ENCODE data around the gene PNMA1.

PNMA1 gene

DNA sequence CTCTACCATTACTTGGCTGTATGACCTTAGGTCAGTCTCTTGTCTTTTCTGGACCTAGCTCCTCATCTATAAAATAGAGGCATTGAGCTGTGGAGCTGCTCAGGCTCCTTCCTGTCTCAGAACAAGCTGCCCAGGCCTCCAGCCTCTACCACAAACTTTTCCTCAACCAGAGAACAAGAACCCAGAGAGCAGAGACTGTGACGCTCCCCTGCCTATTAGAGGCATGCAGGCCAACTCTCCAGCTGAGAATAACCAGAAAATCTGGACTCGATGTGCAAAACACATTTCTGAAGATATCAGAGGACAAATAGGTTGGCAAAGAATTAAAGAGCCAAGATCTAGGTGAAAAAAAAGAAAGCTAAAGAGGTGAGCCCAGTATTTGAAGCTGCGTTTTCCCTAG is 17.8 kb upstream of the PNMA1 start:
- no peak for DNase-seq

DNA sequence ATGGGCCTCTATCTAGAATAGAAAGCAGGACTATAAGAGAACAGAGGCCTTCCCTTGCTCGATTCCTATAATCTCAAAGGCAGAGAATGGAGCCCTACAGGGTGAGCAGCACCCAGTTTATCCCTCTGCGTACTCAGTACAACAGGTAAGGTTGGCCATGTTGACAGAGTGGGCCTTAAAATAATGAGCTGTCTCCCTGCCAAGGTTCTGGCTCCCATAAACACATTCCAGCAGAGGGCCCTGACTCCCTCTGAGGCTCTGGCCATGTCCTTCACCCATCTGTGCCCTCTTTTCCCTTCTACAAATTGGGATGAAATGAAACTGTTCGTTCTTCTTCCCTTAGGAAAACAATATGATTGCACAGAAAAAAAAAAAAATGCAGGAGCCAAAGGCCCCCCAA is 16.9 kb upstream of the PNMA1 start:
- DNase-seq = no peak

DNA sequence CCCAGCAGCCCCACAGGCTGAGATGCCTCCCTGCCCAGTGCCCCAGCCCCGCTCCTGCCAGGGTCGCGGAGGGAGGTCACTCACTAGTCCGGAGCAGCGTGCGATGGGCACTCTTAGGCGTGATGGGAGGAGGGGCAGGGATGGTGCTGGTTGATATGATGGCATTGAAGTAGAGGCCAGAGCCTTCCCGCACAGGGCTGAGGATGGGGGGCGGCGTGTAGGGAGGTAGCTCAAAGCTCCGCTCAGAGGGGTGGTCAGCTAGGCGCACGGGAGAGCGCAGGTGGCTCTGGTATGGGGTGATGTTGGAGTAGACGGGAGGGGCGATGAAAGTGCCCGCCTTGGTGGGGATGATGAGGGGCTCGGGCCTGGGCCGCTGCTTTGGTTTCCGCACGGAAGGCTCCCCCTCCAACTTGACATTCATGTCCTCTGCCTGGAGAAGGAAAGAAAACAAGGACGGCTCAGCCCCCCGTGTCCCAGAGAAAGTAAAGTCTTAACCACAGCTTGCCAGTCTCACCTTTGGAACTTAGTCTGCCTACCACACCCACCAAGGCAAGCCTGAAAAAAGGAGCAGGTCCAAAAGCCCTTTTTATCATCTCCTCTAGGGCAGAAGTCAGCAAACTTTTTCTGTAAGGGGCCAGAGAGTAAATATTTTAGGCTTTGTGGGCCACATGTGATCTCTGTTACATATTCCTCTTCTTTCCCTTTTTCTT is 15.5 kb upstream of the PNMA1 start:
- no peak for DNase-seq

DNA sequence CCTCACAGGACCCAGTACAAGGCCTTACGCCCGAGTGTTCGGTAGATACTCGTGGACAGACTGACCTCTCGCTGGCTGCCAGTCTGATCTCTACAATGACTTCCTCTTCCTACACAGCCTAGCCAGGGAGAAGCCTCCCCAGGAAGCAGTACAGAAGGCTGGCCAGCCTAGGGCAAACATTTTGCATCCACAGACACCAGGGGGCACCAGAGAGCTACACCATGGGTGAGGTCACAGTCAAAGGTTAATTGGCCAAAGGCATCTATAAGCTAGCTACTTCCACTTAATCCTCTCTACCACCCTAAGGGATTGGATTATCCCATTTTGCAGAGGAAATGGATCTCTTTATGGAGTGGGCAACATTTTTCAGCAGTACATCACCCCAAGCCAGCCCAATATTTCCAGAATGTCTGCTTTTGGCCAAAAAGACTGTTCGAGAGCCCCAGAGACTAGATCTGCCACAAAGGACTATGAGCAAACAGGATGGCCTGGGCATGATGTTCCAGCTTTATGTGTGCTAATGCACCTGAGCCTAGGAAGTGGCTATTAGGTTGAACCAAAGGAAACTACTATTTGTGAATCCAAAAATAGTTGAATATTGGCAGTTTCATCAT is 14.6 kb upstream of the PNMA1 start:
- DNase-seq = peak; percentile 87

DNA sequence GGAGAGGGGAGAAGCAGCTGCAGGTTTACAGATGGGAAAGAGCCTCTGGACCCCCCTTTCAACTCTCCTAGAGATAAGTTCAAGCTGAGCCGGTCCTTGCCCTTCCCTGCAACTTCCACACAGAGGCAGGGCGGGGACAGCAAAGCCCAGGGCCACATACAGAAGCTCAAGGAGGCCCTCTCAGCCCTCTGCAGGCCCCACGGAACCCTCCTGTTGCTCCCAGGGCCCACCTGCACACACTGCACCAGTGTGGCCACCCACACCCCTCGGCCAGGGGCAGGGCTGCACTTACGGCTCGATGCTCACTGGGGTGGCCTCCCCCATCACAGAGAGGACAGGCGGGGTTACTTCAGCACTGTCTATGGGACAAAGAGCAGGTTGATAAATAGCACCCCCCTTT is 13.0 kb upstream of the PNMA1 start:
- DNase-seq = no peak

DNA sequence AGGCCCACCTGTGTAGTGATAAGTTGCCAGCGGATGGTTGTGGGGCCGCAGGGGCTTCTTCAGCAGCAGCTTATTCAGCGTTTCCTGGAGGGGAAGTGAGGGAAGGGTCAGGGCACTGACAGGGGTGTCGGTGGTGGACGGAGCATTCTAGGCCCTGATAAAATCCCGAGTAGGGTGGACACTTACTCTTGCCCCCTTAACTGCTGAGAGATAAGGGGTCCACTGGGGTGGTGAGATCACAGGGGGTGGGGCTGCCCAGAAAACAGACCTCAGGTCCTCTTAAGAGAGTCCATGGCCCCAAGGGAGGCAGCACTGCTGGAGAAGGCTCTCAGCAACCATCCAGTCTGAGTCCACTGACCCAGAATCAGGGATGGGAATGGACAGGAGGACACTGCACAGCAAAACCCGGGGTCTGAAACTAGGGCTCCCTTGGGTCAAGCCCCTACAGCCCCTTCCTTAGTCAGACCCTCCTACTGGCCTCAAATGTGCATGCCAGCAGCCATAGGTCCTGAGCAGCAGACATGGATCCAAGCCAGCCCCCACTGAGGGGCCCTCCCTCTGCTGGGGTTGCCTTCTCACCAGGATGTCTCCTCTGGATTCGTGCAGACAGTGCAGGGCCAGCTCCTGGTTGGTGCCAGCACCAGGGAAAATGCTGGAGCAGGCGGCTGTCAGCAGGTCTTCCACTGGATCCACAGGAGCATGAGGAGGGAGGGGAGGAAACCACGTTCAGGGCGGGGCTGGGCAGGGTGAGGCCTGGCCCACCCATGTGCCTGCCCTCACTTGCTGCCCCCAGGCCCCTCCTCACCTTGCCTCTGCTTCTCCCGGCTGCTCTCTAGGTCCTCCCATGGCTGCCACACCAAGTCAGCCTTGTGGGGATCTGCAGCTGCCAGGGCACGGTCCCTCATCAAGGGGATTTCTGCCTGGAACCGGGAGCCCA is 12.1 kb upstream of the PNMA1 start:
- DNase-seq = no peak

DNA sequence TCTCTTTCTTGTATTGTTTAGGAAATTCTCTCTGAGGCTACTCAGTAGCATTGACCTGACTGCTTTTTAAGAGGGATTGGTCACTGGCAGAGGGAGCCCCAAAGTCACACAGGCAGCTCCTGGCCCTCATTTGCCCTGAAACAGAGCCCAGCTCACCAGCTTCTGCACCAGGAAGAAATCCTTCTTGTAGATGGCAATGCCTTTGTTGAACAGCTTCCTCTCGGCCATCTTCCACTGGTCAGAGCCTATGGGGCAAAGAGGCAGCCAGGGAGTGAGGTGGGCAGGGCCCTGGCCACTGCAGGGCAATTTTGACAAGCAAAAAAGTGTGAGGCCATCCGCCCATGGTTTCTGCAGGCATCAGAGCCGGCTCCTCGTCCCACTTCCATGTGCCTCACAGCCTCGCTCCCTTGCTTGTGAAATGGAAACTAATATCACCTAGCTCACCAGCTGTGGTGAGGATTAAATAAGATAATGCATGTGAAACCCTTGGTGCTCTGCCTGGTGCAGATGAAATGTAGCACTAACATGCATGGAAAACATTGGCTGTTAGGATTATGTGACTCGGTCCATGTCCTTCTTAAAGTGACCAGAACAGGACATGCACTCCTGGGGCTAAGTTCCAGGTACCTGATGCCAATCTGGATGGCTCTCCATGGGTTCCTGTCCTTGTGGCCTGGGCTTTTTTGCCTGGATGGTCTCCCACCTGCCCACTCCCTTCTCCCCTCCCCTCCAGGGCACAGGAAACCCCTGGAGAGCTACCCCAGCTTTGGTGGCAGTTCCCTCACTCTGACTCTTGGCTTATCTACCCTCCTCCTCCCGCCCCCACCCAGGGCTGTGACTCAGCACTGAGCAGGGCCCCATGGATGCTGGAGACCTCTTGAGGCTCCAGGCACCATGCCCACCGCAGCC is 11.2 kb upstream of the PNMA1 start:
- DNase-seq = no peak

DNA sequence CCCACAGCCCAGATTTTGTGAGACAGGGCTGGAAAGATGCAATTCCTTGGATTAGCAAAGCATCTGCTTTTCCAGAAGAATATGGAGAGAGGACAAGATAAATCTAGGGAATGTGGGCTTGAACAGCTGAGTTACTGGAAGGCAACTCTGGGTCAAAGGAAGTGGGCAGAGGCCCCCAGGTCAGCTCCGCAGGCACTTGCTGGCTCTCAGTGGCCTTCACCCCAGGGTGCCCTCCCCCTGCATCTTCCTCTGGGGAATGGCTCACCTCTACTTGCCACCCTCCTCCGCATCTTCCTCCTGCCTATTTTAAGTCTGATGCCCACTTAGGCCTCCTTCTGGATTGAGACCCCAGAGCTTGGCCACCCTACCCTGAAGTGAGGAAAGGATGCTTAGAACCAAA is 10.5 kb upstream of the PNMA1 start:
- no peak for DNase-seq

DNA sequence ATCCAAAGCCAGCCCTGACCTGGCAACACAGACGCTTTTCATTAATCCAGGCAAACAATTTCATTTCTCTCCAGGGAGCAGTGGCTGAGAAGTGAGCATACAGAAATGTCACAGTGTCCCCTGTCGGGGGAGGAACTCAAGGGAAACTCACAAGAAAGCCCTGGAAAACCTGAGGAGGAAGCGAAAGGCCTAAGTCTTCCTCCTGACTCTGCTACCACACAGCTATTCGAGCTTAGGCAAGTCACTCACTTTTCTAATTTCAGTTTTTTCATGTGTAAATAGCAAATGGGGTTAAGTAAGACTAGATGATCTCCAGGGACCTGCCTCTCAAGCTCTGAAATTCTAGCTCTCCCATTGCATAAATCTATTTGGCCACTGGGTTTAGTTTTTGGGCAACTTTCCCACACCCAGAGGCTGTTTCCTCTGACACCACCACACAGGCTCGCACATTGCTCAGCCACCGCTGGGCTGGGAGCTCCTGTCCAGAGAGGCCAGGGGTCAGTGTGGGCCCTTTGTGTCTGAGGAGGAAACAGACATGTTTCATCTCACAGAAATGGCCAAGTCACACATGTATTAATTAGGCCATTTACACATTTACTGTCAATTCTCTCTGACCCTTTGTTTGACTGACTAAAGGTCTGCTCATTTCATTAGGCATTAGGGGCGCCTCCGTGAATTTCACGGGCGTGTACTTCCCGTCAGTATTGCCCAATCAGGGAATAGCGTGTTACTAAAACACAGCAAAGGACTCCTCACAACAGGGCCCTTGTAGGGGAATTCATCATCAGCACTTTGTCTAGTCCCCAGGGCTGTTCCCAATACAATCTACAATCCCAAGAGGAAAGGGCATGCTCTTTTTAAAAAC is 9.8 kb upstream of the PNMA1 start:
- no peak for DNase-seq

DNA sequence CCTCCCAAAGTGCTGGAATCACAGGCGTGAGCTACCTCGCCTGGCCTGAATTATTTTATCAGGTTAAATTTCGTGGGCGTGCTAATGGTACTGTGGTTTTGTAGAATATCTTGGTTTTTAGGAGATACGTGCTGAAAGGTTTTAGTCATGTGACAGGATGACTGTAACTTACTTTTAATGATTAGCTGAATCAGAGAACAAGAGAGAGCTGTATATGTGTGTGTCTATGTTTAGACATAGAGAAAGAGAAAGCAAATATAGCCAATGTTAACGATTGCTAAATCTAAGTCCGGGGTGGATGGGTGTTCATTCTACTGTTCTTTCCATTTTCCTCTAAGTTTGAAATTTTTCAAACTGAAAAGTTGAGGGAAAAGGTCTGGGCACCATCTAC is 9.2 kb upstream of the PNMA1 start:
- DNase-seq = no peak

DNA sequence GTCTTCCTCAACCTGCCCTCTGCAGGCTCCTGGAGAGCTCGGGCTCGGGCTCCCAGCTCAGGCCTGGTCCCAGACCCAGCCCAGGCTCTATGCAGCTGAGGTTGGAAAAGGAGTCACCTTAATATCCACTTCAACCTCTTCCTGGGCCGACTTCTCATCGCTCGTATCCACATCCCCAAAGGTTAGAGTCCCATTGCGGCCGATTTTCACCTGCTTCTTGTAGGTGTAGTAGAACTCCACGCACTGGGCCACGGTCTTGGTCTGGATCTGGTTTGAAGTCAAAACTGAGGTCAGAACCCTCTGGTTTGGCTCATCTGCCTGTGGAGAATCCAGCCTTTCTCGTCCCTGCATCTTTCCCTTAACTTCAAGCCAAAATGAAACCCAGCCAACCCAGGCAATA is 8.4 kb upstream of the PNMA1 start:
- DNase-seq = no peak

DNA sequence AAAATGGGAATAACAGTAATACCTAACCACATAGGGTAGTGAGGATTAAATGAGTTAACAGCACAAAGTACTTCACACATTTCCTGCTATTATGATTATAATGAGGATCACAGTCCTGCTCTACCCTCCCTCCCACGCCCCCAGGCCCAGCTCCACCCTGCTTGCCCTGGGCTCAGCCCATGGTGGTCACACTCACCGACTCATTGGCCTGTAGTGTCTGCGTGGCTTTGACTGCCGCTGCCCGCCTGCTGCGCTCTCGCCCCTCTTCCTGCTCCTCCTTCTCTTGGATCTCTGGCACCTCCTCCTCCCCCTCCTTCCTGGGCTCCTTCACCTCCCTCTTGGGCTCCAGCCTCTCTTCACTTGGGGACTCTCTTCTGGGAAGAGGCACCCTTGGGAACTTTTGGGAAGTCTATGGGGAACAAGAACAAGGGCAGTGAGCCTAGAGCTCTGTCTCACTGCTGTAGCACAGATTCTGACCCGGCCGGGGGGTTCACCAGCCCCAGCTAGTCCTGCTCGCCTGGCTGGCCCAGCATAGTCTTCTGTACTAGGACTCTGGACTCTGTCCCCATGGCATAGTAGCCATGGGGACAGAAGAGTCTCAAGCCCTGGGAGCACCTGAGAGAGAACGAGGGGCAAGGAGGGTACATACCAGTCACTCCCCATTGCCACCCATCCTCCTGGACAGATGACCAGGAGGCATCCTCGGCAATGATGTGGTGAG is 7.1 kb upstream of the PNMA1 start:
- no peak for DNase-seq

DNA sequence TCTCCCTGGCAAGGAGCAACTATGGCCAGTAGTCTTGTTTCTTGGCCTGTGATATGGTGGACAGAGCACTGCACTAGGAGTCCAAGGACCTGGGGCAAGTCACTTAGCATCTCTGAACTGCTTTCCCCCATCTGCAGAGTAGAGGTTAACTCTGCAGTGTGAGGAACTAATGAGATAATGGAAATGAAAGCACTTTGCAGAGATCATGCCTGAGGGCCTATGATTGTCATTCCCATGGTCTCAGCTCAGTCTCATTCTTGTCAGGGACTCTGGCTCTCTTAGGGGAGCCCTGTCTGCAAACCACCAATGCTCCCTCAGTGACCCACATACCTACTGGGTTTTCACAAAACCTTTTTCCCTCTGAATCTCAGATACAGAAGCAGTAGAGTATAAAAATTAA is 6.5 kb upstream of the PNMA1 start:
- no peak for DNase-seq

DNA sequence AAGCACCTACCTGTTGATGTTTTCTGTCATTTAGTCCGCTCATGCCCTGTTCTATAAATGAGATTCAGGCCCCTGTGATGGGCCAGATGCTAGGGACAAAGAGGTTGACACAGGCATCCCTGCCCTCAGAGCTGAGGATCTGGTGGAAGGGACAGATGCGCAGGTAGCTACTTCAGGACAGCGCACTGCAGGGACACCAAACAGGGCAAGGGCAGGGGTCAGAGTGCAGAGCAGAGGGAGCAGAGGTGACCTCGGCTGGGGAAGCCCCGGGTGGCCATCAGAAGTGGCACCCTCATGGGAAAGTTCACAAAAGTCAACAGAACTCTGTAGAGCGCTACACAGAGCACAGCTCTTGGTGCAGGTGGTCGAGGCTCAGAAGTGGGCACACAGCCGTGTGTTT is 5.6 kb upstream of the PNMA1 start:
- DNase-seq = no peak

DNA sequence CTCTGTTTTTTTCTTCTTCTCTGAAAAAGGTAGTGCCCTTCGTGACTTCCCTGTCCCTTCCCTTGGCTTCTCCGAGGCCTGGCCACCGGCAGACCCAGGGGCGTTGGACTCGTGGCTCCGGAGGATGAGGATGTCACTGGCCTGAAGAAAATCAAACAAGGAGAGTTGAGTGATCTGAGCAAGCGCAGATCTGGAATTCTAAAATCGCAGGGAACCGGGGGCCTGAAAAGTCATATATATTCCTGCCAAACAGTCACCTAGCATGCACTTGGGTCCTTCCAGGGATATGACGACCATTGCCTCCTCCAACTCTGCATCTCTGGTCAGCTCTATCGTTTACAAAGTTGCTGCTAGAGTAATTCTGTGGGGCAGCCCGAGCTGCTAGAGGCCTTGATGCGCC is 5.2 kb upstream of the PNMA1 start:
- DNase-seq = no peak

DNA sequence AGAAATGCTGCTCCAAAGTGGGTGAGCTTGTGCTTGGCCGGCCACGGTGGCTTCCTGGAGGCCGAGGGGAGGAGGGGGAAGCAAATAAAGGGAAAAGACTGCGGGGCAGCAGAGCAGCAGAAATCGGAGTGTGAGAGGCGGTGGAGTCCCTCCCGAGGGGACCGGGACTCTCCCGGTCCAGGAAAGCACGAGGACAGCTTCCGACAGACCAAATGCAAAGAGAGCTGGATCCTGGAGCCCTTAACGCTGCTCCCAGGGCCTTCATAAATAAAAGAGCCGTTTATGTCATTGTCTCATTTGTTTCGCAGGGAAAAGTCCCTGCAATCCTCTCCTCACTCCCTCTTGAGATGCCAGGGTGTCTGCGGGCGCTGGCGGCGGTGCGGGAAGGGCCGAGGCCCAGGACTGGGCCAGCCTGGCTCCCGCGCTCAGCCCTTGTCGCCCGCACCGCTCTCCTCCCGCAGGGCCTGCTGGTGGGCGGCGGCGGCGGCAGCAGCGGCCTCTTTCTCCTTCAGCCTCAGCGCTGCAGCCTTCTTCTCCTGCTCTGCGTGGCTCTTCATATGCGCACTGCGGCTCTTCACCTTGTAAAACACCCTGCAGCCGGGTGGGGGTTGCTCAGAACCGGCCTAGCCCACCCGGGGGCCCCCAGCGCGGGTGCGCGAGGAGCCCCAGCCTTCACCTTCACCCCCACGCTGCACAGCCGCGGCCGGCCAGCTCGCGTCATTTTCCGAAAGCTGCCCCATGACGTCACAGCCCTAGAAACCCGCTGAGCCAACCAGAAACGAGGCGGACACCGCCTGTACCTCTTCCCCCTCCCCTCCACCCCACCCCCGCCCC is 4.5 kb upstream of the PNMA1 start:
- DNase-seq = no peak

DNA sequence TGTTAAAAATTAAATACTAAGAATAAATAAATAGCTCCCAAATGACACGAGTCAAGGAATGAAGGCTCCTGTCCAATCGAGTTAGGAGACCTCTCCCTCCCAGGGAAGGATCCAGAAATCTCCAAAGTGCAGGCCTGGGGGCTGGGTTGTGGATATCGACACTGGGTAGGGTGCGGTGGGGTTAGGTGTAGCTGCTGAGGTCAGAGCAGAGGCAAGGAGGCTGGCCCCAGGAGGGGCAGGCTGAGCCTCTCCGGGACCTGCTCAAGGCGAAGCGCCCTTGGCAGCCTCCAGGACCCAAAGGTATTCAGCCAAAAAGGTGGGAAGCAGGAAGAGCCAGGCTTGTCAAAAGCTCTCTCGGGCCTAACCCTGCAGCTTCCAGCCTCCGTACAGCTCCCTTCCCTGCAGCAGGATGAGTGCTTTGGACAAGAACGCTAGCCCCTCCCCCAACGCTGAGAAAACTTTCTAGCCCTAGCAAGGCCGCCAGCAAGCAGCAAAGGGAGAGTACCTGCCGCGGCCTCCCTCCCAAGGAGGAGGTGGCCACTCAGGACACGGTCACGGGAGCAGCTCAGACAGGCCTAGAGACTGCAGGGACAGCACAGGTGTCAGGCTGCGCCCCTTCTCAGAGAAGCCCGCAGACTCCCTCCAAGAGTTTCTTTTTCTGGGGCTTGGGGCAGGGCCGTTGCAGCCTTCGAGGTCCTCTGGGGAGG is 3.7 kb upstream of the PNMA1 start:
- no peak for DNase-seq

DNA sequence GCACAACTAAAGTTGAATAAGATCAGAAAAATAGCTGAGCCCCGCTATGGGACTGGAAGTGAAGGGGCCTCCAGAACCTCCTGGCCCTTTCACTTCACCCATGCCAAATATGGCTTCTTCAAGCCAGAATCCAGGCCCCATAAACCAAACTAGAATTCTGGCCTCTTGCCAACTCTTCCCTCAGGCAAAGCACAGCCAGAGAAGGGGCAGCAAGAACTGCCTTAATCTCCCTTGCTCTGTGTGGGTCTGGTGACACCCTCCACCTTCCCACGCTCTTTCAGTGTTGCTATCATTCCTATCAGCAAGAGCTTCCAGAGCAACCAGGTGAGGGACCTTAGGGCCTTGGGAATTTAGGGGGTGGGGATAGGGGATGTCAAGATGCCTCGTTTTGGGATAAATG is 3.1 kb upstream of the PNMA1 start:
- no peak for DNase-seq

DNA sequence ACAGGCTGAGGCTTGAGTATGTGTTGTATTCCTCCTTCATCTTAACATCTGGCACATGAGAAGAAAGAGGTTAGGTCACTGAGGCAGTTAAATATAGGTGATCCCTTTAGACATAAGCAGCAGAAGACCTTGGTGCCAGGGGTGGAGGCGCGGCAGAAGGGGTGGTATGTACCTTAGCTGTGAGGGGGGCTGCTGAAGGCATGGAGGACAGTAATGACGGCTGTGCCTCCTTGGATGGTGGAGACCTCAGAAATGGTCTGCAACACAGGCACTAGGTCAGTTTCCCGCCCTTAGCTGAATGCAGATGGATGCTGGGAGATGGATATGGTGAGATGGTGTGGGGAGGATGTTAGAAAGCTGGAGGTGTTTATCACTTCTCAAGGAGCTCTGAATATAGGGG is 1.5 kb upstream of the PNMA1 start:
- DNase-seq = no peak

DNA sequence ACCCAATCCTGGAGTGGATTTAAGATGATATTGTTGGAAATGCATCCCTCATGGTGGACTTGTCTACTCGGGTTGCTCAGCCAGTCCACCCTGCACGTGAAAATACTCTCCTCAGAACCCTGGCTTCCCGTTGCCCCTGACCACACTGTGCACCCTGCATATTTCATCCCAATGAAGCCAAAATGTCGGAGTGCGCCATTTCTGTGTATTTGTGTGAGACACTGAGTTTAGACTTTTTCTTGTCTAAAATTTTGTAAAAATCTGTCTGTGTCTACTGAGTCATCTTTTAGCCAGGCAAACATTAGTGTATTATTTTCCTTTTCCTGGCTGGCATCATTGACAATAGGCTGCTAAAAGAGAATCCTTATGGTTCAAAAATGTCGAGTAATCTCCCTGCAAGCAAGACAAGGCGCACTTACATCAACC is 485 bp upstream of the PNMA1 start:
- DNase-seq = no peak
